ENCODE data around the gene SHISAL1.
A peak's percentile ranks its signal among the peaks of the same experiment; 100 is the strongest.
"Not testable (repeated sequence)": the region's sequence is repeated elsewhere in the genome, so short reads cannot be mapped to it uniquely, and the experiment has no call there.

Gene SHISAL1

GRCh38 chr22:44325718-44326490 lies 13.2 kb upstream of the SHISAL1 start:
- peak overlapping the region; percentile 10 for H3K4me3 ChIP-seq (ENCODE audit: extremely low read depth, insufficient read depth, low read length, poor library complexity, severe bottlenecking)
- H3K27ac ChIP-seq (ENCODE audit: low read depth, low read length, severe bottlenecking): no peak overlapping the region
- H3K36me3 ChIP-seq (ENCODE audit: control insufficient read depth, insufficient read depth, low read length): no peaks in the 10 kb centered on the region
- peaks cover 2% of the 10 kb centered on the region for H3K4me1 ChIP-seq (ENCODE audit: control insufficient read depth, insufficient read depth, low read length, poor library complexity, severe bottlenecking)
- H3K9me3 ChIP-seq (ENCODE audit: control insufficient read depth, low read length): no peaks in the 10 kb centered on the region
- WGBS, 2 experiments (ENCODE audit: insufficient coverage in 2 of 2): 53 to 61% methylated on average over 11 to 17 of the region's 25 CpGs

- not testable (repeated sequence) for H3K4me1 ChIP-seq (ENCODE audit: control insufficient read depth, insufficient read depth, low read length, poor library complexity, severe bottlenecking); H3K4me3 ChIP-seq (ENCODE audit: extremely low read depth, insufficient read depth, low read length, poor library complexity, severe bottlenecking); H3K27ac ChIP-seq (ENCODE audit: low read depth, low read length, severe bottlenecking); H3K9me3 ChIP-seq (ENCODE audit: control insufficient read depth, low read length); H3K36me3 ChIP-seq (ENCODE audit: control insufficient read depth, insufficient read depth, low read length)
- WGBS, 2 experiments (ENCODE audit: insufficient coverage in 2 of 2): no CpG with 5 or more reads among the region's 1 CpG
Measured at GRCh38 chr22:44323140-44323790, 10.5 kb upstream of the SHISAL1 start.

GRCh38 chr22:44319685-44320084 lies 6.9 kb upstream of the SHISAL1 start:
- H3K36me3 ChIP-seq (ENCODE audit: control insufficient read depth, insufficient read depth, low read length): no peaks in the 10 kb centered on the region
- no peak overlapping the region for H3K27ac ChIP-seq (ENCODE audit: low read depth, low read length, severe bottlenecking)
- no peaks in the 10 kb centered on the region for H3K9me3 ChIP-seq (ENCODE audit: control insufficient read depth, low read length)
- H3K4me3 ChIP-seq (ENCODE audit: extremely low read depth, insufficient read depth, low read length, poor library complexity, severe bottlenecking): no peak overlapping the region
- H3K4me1 ChIP-seq (ENCODE audit: control insufficient read depth, insufficient read depth, low read length, poor library complexity, severe bottlenecking): peaks cover 8% of the 10 kb centered on the region
- WGBS, 2 experiments (ENCODE audit: insufficient coverage in 2 of 2): 85 to 90% methylated on average over 2 to 4 of the region's 9 CpGs

GRCh38 chr22:44318751-44319150 lies 6.0 kb upstream of the SHISAL1 start:
- H3K4me3 ChIP-seq (ENCODE audit: extremely low read depth, insufficient read depth, low read length, poor library complexity, severe bottlenecking): no peak overlapping the region
- H3K9me3 ChIP-seq (ENCODE audit: control insufficient read depth, low read length): no peaks in the 10 kb centered on the region
- no peaks in the 10 kb centered on the region for H3K36me3 ChIP-seq (ENCODE audit: control insufficient read depth, insufficient read depth, low read length)
- no peak overlapping the region for H3K27ac ChIP-seq (ENCODE audit: low read depth, low read length, severe bottlenecking)
- peaks cover 8% of the 10 kb centered on the region for H3K4me1 ChIP-seq (ENCODE audit: control insufficient read depth, insufficient read depth, low read length, poor library complexity, severe bottlenecking)
- 90 to 94% methylated on average over 9 of the region's 9 CpGs for WGBS, 2 experiments (ENCODE audit: insufficient coverage in 2 of 2)

- H3K36me3 ChIP-seq (ENCODE audit: control insufficient read depth, insufficient read depth, low read length): no peaks in the 10 kb centered on the region
- H3K4me3 ChIP-seq (ENCODE audit: extremely low read depth, insufficient read depth, low read length, poor library complexity, severe bottlenecking): no peak overlapping the region
- peaks cover 8% of the 10 kb centered on the region for H3K4me1 ChIP-seq (ENCODE audit: control insufficient read depth, insufficient read depth, low read length, poor library complexity, severe bottlenecking)
- H3K27ac ChIP-seq (ENCODE audit: low read depth, low read length, severe bottlenecking): no peak overlapping the region
- no peaks in the 10 kb centered on the region for H3K9me3 ChIP-seq (ENCODE audit: control insufficient read depth, low read length)
- 84 to 86% methylated on average over 14 to 16 of the region's 17 CpGs for WGBS, 2 experiments (ENCODE audit: insufficient coverage in 2 of 2)
Measured at GRCh38 chr22:44317886-44318637, 5.3 kb upstream of the SHISAL1 start.

GRCh38 chr22:44317123-44317444 lies 4.3 kb upstream of the SHISAL1 start:
- peaks cover 13% of the 10 kb centered on the region for H3K4me1 ChIP-seq (ENCODE audit: control insufficient read depth, insufficient read depth, low read length, poor library complexity, severe bottlenecking)
- no peak overlapping the region for H3K27ac ChIP-seq (ENCODE audit: low read depth, low read length, severe bottlenecking)
- no peaks in the 10 kb centered on the region for H3K36me3 ChIP-seq (ENCODE audit: control insufficient read depth, insufficient read depth, low read length)
- 84 to 89% methylated on average over 16 to 18 of the region's 18 CpGs for WGBS, 2 experiments (ENCODE audit: insufficient coverage in 2 of 2)
- H3K4me3 ChIP-seq (ENCODE audit: extremely low read depth, insufficient read depth, low read length, poor library complexity, severe bottlenecking): no peak overlapping the region
- no peaks in the 10 kb centered on the region for H3K9me3 ChIP-seq (ENCODE audit: control insufficient read depth, low read length)

GRCh38 chr22:44316393-44317122 lies 3.8 kb upstream of the SHISAL1 start:
- Histone ChIP-seq H3K27ac (ENCODE audit: low read depth, low read length, severe bottlenecking) (no peak overlapping the region), H3K9me3 (ENCODE audit: control insufficient read depth, low read length) (no peaks in the 10 kb centered on the region), H3K36me3 (ENCODE audit: control insufficient read depth, insufficient read depth, low read length) (no peaks in the 10 kb centered on the region), H3K4me3 (ENCODE audit: extremely low read depth, insufficient read depth, low read length, poor library complexity, severe bottlenecking) (no peak overlapping the region), H3K4me1 (ENCODE audit: control insufficient read depth, insufficient read depth, low read length, poor library complexity, severe bottlenecking) (peaks cover 17% of the 10 kb centered on the region)
- WGBS, 2 experiments (ENCODE audit: insufficient coverage in 2 of 2): 81 to 95% methylated on average over 6 to 7 of the region's 13 CpGs

- Histone ChIP-seq H3K4me1 (ENCODE audit: control insufficient read depth, insufficient read depth, low read length, poor library complexity, severe bottlenecking) (peaks cover 17% of the 10 kb centered on the region), H3K36me3 (ENCODE audit: control insufficient read depth, insufficient read depth, low read length) (no peaks in the 10 kb centered on the region), H3K4me3 (ENCODE audit: extremely low read depth, insufficient read depth, low read length, poor library complexity, severe bottlenecking) (no peak overlapping the region), H3K27ac (ENCODE audit: low read depth, low read length, severe bottlenecking) (no peak overlapping the region), H3K9me3 (ENCODE audit: control insufficient read depth, low read length) (no peaks in the 10 kb centered on the region)
- 87 to 88% methylated on average over 14 to 15 of the region's 17 CpGs for WGBS, 2 experiments (ENCODE audit: insufficient coverage in 2 of 2)
Measured at GRCh38 chr22:44314425-44315067, 1.8 kb upstream of the SHISAL1 start.

- Histone ChIP-seq H3K4me3 (ENCODE audit: extremely low read depth, insufficient read depth, low read length, poor library complexity, severe bottlenecking) (no peak overlapping the region), H3K9me3 (ENCODE audit: control insufficient read depth, low read length) (no peaks in the 10 kb centered on the region), H3K4me1 (ENCODE audit: control insufficient read depth, insufficient read depth, low read length, poor library complexity, severe bottlenecking) (peaks cover 17% of the 10 kb centered on the region), H3K27ac (ENCODE audit: low read depth, low read length, severe bottlenecking) (no peak overlapping the region), H3K36me3 (ENCODE audit: control insufficient read depth, insufficient read depth, low read length) (no peaks in the 10 kb centered on the region)
- 93 to 96% methylated on average over 10 to 16 of the region's 16 CpGs for whole genome bisulfite sequencing, 2 experiments (ENCODE audit: insufficient coverage in 2 of 2)
Measured at GRCh38 chr22:44313385-44314006, 745 bp upstream of the SHISAL1 start.

GRCh38 chr22:44311855-44312170 lies 938 bp downstream of the SHISAL1 start:
- H3K4me1 ChIP-seq (ENCODE audit: control insufficient read depth, insufficient read depth, low read length, poor library complexity, severe bottlenecking): peaks cover 8% of the 10 kb centered on the region
- H3K27ac ChIP-seq (ENCODE audit: low read depth, low read length, severe bottlenecking): no peak overlapping the region
- no peak overlapping the region for H3K4me3 ChIP-seq (ENCODE audit: extremely low read depth, insufficient read depth, low read length, poor library complexity, severe bottlenecking)
- no peaks in the 10 kb centered on the region for H3K36me3 ChIP-seq (ENCODE audit: control insufficient read depth, insufficient read depth, low read length)
- no peaks in the 10 kb centered on the region for H3K9me3 ChIP-seq (ENCODE audit: control insufficient read depth, low read length)
- no CpG with 5 or more reads among the region's 3 CpGs for WGBS, 2 experiments (ENCODE audit: insufficient coverage in 2 of 2)
